Measurements from ENCODE around the gene CLDN1.

The CLDN1 gene

DNA sequence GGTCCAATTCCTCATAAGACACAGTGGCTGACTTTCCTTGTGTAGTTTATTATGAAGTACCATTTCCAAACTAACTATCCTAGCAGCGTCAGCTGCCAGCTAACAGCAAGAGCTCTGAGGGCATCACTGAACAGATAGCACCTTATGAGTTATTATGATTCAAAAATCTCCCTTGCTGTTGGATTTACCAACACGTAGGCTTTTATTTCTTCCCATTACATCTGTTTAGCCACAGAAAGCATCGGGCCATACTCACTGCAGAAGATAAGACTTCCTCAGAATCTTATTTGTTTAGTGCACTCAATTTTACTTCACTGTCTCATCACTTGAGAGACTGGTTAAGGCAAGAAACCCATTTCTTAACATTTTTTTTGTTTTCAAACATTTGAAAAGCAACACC lies 16.2 kb downstream of the CLDN1 start:
- H3K9me3 ChIP-seq, result no peaks in the 10 kb centered on the region
- no peak overlapping the region for H3K27ac ChIP-seq
- no peak overlapping the region for H3K4me3 ChIP-seq (ENCODE audit: low read depth in 1 of 2, low read length in 1 of 2)
- no peaks in the 10 kb centered on the region for H3K36me3 ChIP-seq
- TF ChIP-seq CTCF (IDR thresholded peaks at IDR 0.05), result no peak
- H3K27me3 ChIP-seq, result no peaks in the 10 kb centered on the region
- H3K4me1 ChIP-seq (ENCODE audit: control insufficient read depth in 1 of 2, insufficient read depth in 1 of 2, low read depth in 1 of 2, low read length in 1 of 2), result no peaks in the 10 kb centered on the region

DNA sequence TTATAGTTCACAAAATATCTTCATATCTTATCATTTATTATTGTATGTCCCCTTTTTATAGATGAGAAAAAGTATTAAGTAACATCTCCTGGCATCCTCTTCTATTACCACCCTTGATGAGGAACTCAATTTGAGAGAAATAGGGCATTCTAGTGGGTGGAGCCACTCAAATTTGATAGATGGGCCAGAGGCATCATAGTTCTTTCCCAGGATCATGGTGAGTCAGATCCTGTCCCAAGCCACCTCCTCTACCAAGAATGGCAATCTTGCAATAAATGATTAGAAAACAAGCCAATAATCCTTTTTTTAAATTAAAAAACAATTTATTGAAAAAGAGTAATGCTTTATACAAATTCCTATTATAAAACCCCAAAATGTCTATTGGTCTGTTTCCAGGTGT lies 16.8 kb downstream of the CLDN1 start:
- no peaks in the 10 kb centered on the region for H3K36me3 ChIP-seq
- no peaks in the 10 kb centered on the region for H3K9me3 ChIP-seq
- no peak overlapping the region for H3K4me3 ChIP-seq (ENCODE audit: low read depth in 1 of 2, low read length in 1 of 2)
- no peak for TF ChIP-seq CTCF (IDR thresholded peaks at IDR 0.05)
- H3K27me3 ChIP-seq, result no peaks in the 10 kb centered on the region
- no peaks in the 10 kb centered on the region for H3K4me1 ChIP-seq (ENCODE audit: control insufficient read depth in 1 of 2, insufficient read depth in 1 of 2, low read depth in 1 of 2, low read length in 1 of 2)
- H3K27ac ChIP-seq, result no peak overlapping the region

GRCh38 chr3:190303884-190304283 lies 18.4 kb downstream of the CLDN1 start:
- no peak overlapping the region for H3K27ac ChIP-seq
- H3K9me3 ChIP-seq, result no peaks in the 10 kb centered on the region
- TF ChIP-seq CTCF (IDR thresholded peaks at IDR 0.05), result no peak
- no peaks in the 10 kb centered on the region for H3K4me1 ChIP-seq (ENCODE audit: control insufficient read depth in 1 of 2, insufficient read depth in 1 of 2, low read depth in 1 of 2, low read length in 1 of 2)
- no peaks in the 10 kb centered on the region for H3K27me3 ChIP-seq
- no peaks in the 10 kb centered on the region for H3K36me3 ChIP-seq
- no peak overlapping the region for H3K4me3 ChIP-seq (ENCODE audit: low read depth in 1 of 2, low read length in 1 of 2)

DNA sequence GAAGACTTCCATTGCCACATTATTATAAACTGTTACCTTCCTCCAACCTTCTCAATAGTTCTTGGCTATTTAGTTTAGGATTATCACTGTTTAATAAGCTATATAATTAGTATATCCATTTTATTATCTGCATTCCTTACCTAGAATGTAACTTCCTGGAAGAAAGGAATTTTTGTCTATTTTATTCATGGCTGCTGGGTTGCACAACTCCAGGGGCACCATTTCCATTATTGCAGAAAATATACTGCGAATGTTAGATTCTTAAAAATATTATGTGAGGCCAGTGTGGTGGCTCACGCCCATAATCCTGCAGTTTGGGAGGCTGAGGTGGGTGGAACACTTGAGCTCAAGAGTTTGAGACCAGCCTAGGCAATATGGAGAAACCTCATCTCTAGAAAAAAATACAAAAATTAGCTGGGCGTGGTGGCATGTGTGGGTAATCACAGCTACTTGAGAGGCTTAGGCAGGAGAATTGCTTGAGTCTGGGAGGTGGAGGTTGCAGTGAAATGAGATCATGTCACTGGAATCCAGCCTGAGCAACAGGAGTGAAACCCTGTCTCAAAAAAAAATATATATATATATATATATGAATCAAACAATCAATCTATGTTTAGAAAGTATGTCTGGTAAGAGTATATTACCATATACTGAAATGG lies 19.9 kb downstream of the CLDN1 start:
- H3K36me3 ChIP-seq, result no peaks in the 10 kb centered on the region
- TF ChIP-seq CTCF (IDR thresholded peaks at IDR 0.05), result no peak
- no peaks in the 10 kb centered on the region for H3K27me3 ChIP-seq
- H3K4me3 ChIP-seq (ENCODE audit: low read depth in 1 of 2, low read length in 1 of 2), result no peak overlapping the region
- no peaks in the 10 kb centered on the region for H3K4me1 ChIP-seq (ENCODE audit: control insufficient read depth in 1 of 2, insufficient read depth in 1 of 2, low read depth in 1 of 2, low read length in 1 of 2)
- H3K27ac ChIP-seq, result no peak overlapping the region
- no peaks in the 10 kb centered on the region for H3K9me3 ChIP-seq

- H3K9me3 ChIP-seq, result no peaks in the 10 kb centered on the region
- H3K4me1 ChIP-seq (ENCODE audit: control insufficient read depth in 1 of 2, insufficient read depth in 1 of 2, low read depth in 1 of 2, low read length in 1 of 2), result no peaks in the 10 kb centered on the region
- TF ChIP-seq CTCF (IDR thresholded peaks at IDR 0.05), result no peak
- H3K36me3 ChIP-seq, result no peaks in the 10 kb centered on the region
- no peaks in the 10 kb centered on the region for H3K27me3 ChIP-seq
- no peak overlapping the region for H3K27ac ChIP-seq
- H3K4me3 ChIP-seq (ENCODE audit: low read depth in 1 of 2, low read length in 1 of 2), result no peak overlapping the region
Measured at GRCh38 chr3:190301591-190301990, 20.7 kb downstream of the CLDN1 start.

GRCh38 chr3:190299969-190300368 lies 22.3 kb downstream of the CLDN1 start:
- H3K4me1 ChIP-seq (ENCODE audit: control insufficient read depth in 1 of 2, insufficient read depth in 1 of 2, low read depth in 1 of 2, low read length in 1 of 2), result no peaks in the 10 kb centered on the region
- no peaks in the 10 kb centered on the region for H3K27me3 ChIP-seq
- no peak overlapping the region for H3K4me3 ChIP-seq (ENCODE audit: low read depth in 1 of 2, low read length in 1 of 2)
- no peaks in the 10 kb centered on the region for H3K9me3 ChIP-seq
- no peak overlapping the region for H3K27ac ChIP-seq
- no peaks in the 10 kb centered on the region for H3K36me3 ChIP-seq
- no peak for TF ChIP-seq CTCF (IDR thresholded peaks at IDR 0.05)
